Naive thymus-derived CD8-positive, alpha-beta T cell (primary cell): ENCODE results near the gene GXYLT1. TPM values are rescaled to one million over a fixed set of nuclear protein-coding genes. Genes with fewer than 3 reads are reported as not detected.
"Not testable (repeated sequence)": the region's sequence is repeated elsewhere in the genome, so short reads cannot be mapped to it uniquely, and the experiment has no call there.

Experiments
- ATAC-seq, 2 donors: fragments of 150-1000 bp; cut with Tn5 transposase in 1 of 2; sonication (Bioruptor Pico), chemical (Tn5 transposase) in 1 of 2; 1 replicate in 1 of 2; 2 replicates in 1 of 2; pipeline ENCODE4 v1.10.0; 2021; ENCODE audit warnings: mild to moderate bottlenecking in 2 of 2, moderate library complexity in 2 of 2
- POLR2A ChIA-PET: fragments of 350-600 bp; sonication (Branson Sonifier 250); formaldehyde crosslinking; loops from one replicate; lab custom pipeline; 2021; ENCODE audit warnings: antibody characterized with exemption; lab: Charles Lee
- DNase-seq, 10 donors: peaks; one replicate each; pipeline versions ENCODE4 v3.0.0 to v3.0.0-alpha.2; 2020 to 2022
- H3K27ac Mint-ChIP-seq, 10 donors: one replicate each; pipeline ENCODE4 v1.8.0; 2020 to 2022; ENCODE audit warnings: mild to moderate bottlenecking in 10 of 10, mixed read lengths in 10 of 10, moderate library complexity in 4 of 10, inconsistent platforms in 1 of 10
- H3K27me3 Mint-ChIP-seq, 5 donors: one replicate each; pipeline ENCODE4 v1.8.0; 2021 to 2022; ENCODE audit warnings: mixed read lengths in 5 of 5
- H3K36me3 Mint-ChIP-seq, 3 donors: one replicate each; pipeline ENCODE4 v1.8.0; 2020 to 2022; ENCODE audit warnings: mixed read lengths in 3 of 3, mild to moderate bottlenecking in 2 of 3, inconsistent platforms in 1 of 3
- H3K4me1 Mint-ChIP-seq, 4 donors: one replicate each; pipeline ENCODE4 v1.8.0; 2021 to 2022; ENCODE audit warnings: mixed read lengths in 4 of 4
- H3K4me3 Mint-ChIP-seq, 10 donors: one replicate each; pipeline ENCODE4 v1.8.0; 2020 to 2022; ENCODE audit warnings: mild to moderate bottlenecking in 10 of 10, mixed read lengths in 10 of 10, moderate library complexity in 6 of 10, inconsistent platforms in 1 of 10
- H3K9me3 Mint-ChIP-seq, 9 donors: one replicate each; pipeline ENCODE4 v1.8.0; 2020 to 2022; ENCODE audit warnings: mixed read lengths in 9 of 9, mild to moderate bottlenecking in 3 of 9, inconsistent platforms in 1 of 9, moderate library complexity in 1 of 9
- polyA plus RNA-seq, 3 donors: library from polyadenylated mRNA; unstranded; fragments of 300-500 nt; fragmentation: Illumina TruSeq; gene quantifications; one replicate each; pipeline ENCODE4 v1.2.3, GENCODE V29; 2021
- total RNA-seq, 8 experiments: library from RNA in 2 of 8; stranded (reverse) in 2 of 8; gene quantifications; one replicate each; pipeline ENCODE4 v1.2.3 and lab custom pipeline; 2021 to 2026

GXYLT1 gene, protein sequence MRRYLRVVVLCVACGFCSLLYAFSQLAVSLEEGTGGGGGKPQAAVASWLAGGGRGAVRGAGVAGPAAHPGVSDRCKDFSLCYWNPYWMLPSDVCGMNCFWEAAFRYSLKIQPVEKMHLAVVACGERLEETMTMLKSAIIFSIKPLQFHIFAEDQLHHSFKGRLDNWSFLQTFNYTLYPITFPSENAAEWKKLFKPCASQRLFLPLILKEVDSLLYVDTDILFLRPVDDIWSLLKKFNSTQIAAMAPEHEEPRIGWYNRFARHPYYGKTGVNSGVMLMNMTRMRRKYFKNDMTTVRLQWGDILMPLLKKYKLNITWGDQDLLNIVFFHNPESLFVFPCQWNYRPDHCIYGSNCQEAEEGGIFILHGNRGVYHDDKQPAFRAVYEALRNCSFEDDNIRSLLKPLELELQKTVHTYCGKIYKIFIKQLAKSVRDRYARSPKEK
- total RNA-seq, result 10 to 100 TPM in 1 of 2 experiments, 1 to 10 TPM in 1; 9.9 to 10.8 TPM
- 1 to 10 TPM; 1.6 to 2.6 (median 1.9) TPM for polyA plus RNA-seq
- 13.3 to 25.6 (median 14.9) reads per million in 6 experiments for total RNA-seq (lab: John Stamatoyannopoulos, UW)

DNA sequence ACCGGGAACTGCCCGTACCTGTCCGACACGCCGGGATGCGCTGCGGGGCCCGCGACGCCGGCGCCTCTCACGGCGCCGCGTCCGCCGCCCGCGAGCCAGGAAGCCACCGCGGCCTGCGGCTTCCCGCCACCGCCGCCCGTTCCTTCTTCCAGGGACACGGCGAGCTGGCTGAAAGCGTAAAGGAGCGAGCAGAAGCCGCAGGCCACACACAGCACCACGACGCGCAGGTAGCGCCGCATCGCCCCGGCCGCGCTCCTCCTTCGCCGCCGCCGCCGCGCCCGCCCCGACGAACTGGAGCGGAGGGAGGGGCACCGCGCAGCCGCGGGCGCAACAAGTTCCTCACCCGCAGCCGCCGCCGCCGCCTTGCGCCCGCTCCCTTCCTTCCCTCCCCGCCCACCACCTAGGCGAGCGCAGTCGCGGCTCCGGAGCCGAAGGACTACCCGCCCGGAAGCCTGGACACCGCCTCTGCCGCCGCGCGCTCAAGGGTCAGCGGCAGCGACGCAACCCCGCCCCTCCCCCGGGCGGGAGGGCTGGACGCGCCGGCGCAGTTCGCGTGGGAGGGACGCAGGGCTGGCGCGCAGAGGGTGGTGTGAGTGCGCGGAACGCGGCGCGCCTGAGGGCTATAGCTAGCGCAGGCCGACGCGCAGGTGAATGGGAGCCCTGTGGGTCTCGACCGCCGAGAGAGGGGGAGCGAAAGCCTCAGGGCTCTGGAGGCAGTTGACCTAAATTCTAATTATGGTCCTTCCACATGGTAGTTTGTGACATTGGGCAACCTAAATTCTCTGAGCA lies at the start of gene GXYLT1:
TSS of gene GXYLT1 (minus strand) at position 467 of the 789 bp plus-strand sequence. CDS start at position 239, 228 bp downstream.
- peak; percentile 81 to 88 for ATAC-seq
- POLR2A ChIA-PET, result interaction anchor here (0.8 to 1.9 kb wide), 3 partner anchors 47 to 94 kb away, joined by 3 to 9 read pairs (median 3); partner anchors contain the start of gene YAF2
- H3K36me3 Mint-ChIP-seq, result no peaks in the 10 kb centered on the region
- peak; percentile 56 to 84 (median 74) for DNase-seq
- peak within 1 kb of the TSS; percentile 86 to 98 (median 96) for H3K4me3 Mint-ChIP-seq
- H3K27me3 Mint-ChIP-seq, result no peaks in the 10 kb centered on the region
- H3K4me1 Mint-ChIP-seq, result peaks cover 24 to 43% (median 40%) of the 10 kb centered on the region in 4 donors
- H3K27ac Mint-ChIP-seq, result peak within 1 kb of the TSS; percentile 86 to 95 (median 91)
- H3K9me3 Mint-ChIP-seq, result no peaks in the 10 kb centered on the region

DNA sequence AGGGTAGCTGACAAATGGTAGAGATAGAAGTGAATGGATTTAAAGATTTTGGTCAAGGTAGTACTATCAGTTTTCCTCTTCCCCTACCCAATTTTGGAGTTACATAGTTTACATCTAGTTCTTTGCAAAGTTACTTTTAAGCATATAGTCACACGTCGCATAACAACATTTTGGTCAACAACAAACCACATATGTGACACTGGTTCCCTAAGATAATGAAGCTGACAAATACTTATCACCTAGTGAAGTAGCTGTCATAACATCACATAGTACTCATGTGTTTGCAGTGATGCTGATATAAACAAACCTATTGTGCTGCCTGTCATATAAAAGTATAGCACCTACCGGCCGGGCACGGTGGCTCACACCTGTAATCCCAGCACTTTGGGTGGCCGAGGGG lies 48.0 kb upstream of the GXYLT1 start:
- Mint-ChIP-seq H3K27me3 (no peaks in the 10 kb centered on the region), H3K4me3 (no peak overlapping the region), H3K4me1 (peaks cover 7 to 15% (median 11%) of the 10 kb centered on the region in 4 donors), H3K27ac (no peak overlapping the region), H3K9me3 (no peaks in the 10 kb centered on the region), H3K36me3 (peaks cover 0 to 66% (median 12%) of the 10 kb centered on the region in 3 donors)
- no peak for ATAC-seq
- DNase-seq, result no peak
- POLR2A ChIA-PET, result no interaction called here

DNA sequence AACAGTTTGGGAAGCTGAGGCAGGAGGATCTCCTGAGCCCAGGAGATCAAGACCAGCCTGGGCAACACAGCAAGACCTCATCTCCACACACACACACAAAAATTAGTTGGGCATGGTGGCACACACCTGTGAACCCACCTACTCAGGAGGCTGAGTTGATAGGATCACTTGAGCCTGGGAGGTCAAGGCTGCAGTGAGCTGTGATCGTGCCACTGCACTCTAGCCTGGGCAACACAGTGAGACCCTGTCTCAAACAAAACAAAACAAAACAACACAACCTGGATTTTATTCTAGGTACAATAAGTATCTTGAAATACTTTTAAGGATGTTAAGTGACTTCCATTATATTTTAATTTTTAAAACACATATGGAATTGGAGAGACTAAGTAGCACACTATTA lies 47.6 kb upstream of the GXYLT1 start:
- DNase-seq (no peak), ATAC-seq (no peak)
- Mint-ChIP-seq H3K4me3 (no peak overlapping the region), H3K36me3 (peaks cover 0 to 62% (median 9%) of the 10 kb centered on the region in 3 donors), H3K27ac (peak overlapping the region in 1 of 10 donors; percentile 60), H3K27me3 (no peaks in the 10 kb centered on the region), H3K4me1 (peaks cover 7 to 15% (median 11%) of the 10 kb centered on the region in 4 donors), H3K9me3 (no peaks in the 10 kb centered on the region)
- POLR2A ChIA-PET, result no interaction called here

DNA sequence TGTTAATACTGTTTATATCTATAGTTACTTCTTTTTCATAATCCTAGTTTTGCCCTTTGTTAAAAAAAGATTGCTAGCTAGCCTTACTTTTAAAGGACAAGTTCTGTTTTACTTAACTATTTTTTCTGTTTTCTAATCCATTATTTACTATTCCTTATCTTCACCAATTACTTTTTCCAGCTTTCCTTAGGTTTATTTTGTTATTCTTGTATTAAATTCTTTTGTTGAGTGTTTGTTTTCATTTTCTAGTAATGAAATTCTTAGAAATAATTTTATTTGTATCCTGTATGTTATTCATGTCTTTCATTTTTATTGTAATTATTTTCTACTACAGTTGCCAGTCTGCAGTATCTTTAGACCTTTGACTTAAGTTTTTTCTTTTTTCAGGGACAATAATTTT lies 45.7 kb upstream of the GXYLT1 start:
- Mint-ChIP-seq H3K4me3 (no peak overlapping the region), H3K36me3 (peaks cover 0 to 51% (median 4%) of the 10 kb centered on the region in 3 donors), H3K4me1 (peaks cover 7 to 17% (median 9%) of the 10 kb centered on the region in 4 donors), H3K27ac (no peak overlapping the region), H3K27me3 (no peaks in the 10 kb centered on the region), H3K9me3 (no peaks in the 10 kb centered on the region)
- POLR2A ChIA-PET, result no interaction called here
- no peak for ATAC-seq
- no peak for DNase-seq

DNA sequence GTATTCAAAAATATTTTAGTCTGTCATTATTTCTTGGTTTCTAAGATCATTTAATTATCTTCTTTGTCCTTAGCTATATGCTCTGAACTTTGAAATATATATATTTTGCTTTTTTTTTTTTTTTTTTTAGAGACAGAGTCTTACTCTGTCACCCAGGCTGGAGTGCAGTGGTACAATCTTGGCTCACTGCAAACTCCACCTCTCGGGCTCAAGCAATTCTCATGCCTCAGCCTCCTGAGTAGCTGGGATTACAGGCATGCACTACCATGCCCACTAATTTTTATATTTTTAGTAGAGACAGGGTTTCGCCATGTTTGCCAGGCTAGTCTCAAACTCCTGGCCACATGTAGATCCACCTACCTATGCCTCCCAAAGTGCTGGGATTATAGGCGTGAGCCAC lies 43.6 kb upstream of the GXYLT1 start:
- POLR2A ChIA-PET, H3K27ac Mint-ChIP-seq: not testable (repeated sequence)

DNA sequence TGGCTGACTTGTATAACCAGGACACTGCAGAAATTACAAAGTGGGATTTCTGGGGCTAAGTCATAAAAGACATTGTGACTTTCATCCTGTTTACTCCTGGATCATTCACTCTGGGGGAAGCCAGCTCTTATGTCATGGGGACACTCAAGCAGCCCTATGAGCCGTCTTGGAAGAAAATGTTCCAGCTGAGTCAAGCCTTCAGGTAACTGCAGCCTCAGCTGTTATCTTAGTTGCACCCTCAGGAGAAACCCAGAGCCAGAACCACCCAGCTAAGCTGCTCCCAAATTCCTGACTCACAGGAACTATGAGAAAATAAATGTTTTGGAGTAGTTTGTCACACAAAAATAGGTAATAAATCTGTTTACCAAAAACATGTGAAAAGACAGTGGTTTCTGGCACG lies 43.1 kb upstream of the GXYLT1 start:
- no peak for ATAC-seq
- POLR2A ChIA-PET, result no interaction called here
- H3K27ac Mint-ChIP-seq, result no peak overlapping the region
- peaks cover 17 to 26% (median 21%) of the 10 kb centered on the region in 4 donors for H3K4me1 Mint-ChIP-seq
- no peaks in the 10 kb centered on the region for H3K9me3 Mint-ChIP-seq
- peaks cover 4 to 46% (median 7%) of the 10 kb centered on the region in 3 donors for H3K36me3 Mint-ChIP-seq
- H3K4me3 Mint-ChIP-seq, result no peak overlapping the region
- no peak for DNase-seq
- no peaks in the 10 kb centered on the region for H3K27me3 Mint-ChIP-seq

More for the DNA sequence above, 43.6 kb upstream of the GXYLT1 start:
- H3K4me3 Mint-ChIP-seq, ATAC-seq, H3K9me3 Mint-ChIP-seq, DNase-seq, H3K27me3 Mint-ChIP-seq: not testable (repeated sequence)
- Mint-ChIP-seq H3K4me1 (peaks cover 13 to 23% (median 17%) of the 10 kb centered on the region in 4 donors), H3K36me3 (peaks cover 4 to 49% (median 7%) of the 10 kb centered on the region in 3 donors)

DNA sequence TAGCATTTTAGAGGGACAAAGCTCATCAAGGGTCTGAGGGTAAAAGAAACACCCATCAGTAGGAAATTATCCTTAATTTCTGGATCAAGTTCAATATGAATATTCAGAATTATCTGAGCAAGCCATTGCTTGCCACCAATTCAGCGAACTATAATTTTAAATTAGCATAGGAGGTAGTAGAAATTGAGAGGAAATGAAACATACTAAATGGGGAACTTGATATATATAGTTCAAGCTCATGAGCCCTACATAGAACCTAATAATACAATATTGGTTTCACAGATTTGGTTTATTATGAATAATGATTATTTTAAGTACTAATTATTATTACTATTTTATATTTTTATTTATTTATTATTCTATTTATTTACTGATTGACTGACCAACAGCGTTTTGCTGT lies 42.1 kb upstream of the GXYLT1 start:
- Mint-ChIP-seq H3K9me3 (no peaks in the 10 kb centered on the region), H3K36me3 (peaks cover 4 to 44% (median 6%) of the 10 kb centered on the region in 3 donors), H3K4me3 (no peak overlapping the region), H3K27me3 (no peaks in the 10 kb centered on the region), H3K27ac (no peak overlapping the region), H3K4me1 (peaks cover 18 to 26% (median 22%) of the 10 kb centered on the region in 4 donors)
- no peak for DNase-seq
- ATAC-seq, result no peak
- POLR2A ChIA-PET, result no interaction called here

DNA sequence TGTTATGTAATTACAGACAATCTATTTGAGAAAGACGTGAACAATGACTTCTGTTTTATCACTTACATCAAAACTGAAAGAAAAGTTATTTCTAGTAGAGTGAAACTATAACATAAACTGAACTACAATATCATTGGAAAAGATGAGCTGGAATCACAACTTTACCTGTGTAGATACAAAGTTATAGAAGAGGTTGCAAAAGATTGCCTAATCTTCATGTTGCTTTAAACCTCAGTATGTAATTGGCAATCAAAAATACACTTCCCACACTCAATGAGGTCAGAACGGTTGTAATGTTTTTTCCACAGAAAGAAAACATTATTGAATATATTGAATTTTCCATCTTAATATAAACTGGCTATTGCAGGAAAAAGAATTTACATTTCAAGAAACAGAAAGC lies 37.7 kb upstream of the GXYLT1 start:
- Mint-ChIP-seq H3K4me3 (no peak overlapping the region), H3K36me3 (peaks cover 6 to 44% (median 6%) of the 10 kb centered on the region in 3 donors), H3K27ac (peak overlapping the region in 1 of 10 donors; percentile 64), H3K9me3 (peaks cover 0 to 3% (median 0%) of the 10 kb centered on the region in 9 donors), H3K27me3 (no peaks in the 10 kb centered on the region), H3K4me1 (peaks cover 18 to 25% (median 21%) of the 10 kb centered on the region in 4 donors)
- no peak for DNase-seq
- POLR2A ChIA-PET, result no interaction called here
- no peak for ATAC-seq

DNA sequence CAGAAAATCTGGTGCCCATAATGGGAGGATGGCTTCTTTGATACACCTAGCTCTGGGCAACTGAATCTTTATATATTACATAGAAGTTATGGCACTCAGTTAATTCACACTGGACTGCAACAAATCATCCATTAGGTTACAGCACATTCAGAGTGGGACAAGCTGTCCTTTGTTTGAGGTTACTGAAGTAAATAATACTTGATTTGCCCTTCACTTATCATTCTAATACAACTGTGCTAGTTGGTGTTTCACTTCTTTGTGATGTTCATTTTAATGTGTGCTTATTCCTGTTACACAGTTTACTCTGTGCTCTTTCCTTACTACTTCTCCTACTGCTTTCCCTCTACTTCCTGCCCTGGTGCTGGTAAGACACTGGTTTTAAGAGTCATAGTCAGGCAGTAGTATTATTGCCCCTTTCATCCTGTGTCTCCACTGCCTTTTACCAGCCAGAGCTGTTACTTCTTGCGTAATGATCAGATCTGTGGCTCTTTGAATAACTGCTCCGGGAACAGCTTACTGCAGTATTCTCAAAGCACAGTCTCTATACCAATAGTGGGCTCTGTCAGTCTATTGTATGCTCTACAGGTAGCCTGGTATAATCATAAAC lies 36.4 kb upstream of the GXYLT1 start:
- POLR2A ChIA-PET, result no interaction called here
- H3K27ac Mint-ChIP-seq, result no peak overlapping the region
- ATAC-seq, result no peak
- H3K27me3 Mint-ChIP-seq, result no peaks in the 10 kb centered on the region
- H3K9me3 Mint-ChIP-seq, result peaks cover 0 to 16% (median 2%) of the 10 kb centered on the region in 9 donors
- no peak for DNase-seq
- peaks cover 17 to 49% (median 17%) of the 10 kb centered on the region in 3 donors for H3K36me3 Mint-ChIP-seq
- H3K4me1 Mint-ChIP-seq, result peaks cover 16 to 30% (median 27%) of the 10 kb centered on the region in 4 donors
- no peak overlapping the region for H3K4me3 Mint-ChIP-seq

DNA sequence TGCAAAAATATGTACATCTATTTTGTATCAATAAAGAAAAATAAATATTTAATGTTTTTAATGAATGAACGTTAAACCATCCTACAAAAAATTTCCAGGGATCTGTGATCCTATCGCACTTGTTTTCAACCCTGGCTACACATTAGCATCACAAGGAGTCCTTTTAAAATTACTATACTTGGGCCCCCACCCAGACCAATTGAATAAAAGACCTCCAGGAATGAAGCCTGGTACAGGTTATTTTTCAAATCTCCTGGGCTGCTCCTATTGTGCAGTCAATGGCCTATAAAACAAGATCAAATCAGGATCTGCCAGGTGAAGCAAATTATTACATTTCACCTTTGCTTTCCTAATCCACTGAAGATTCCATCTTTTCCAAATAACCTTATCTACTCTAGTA lies 33.4 kb upstream of the GXYLT1 start:
- no peak overlapping the region for H3K4me3 Mint-ChIP-seq
- DNase-seq, result no peak
- H3K36me3 Mint-ChIP-seq, result peaks cover 13 to 43% (median 26%) of the 10 kb centered on the region in 3 donors
- ATAC-seq, result no peak
- H3K27ac Mint-ChIP-seq, result no peak overlapping the region
- H3K9me3 Mint-ChIP-seq, result peaks cover 0 to 19% (median 3%) of the 10 kb centered on the region in 9 donors
- POLR2A ChIA-PET, result no interaction called here
- no peaks in the 10 kb centered on the region for H3K27me3 Mint-ChIP-seq
- peaks cover 25 to 32% (median 28%) of the 10 kb centered on the region in 4 donors for H3K4me1 Mint-ChIP-seq

DNA sequence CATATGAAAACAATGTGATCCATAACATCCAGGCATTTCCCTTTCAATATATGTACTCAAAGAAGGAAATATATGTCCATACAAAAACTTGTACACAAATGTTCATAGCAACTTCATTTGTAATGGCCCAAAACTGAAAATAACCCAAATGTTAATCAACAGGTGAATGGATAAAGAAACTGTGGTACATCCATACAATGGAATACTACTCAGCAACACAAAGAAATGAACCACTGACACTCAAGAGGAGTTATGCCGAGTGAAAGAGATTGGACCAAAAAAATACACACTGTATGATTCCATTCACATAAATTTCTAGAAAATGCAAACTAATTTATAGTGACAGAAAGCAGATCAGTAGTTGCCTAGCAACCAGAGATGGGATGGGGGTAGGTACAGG lies 30.3 kb upstream of the GXYLT1 start:
- H3K4me3 Mint-ChIP-seq, result no peak overlapping the region

DNA sequence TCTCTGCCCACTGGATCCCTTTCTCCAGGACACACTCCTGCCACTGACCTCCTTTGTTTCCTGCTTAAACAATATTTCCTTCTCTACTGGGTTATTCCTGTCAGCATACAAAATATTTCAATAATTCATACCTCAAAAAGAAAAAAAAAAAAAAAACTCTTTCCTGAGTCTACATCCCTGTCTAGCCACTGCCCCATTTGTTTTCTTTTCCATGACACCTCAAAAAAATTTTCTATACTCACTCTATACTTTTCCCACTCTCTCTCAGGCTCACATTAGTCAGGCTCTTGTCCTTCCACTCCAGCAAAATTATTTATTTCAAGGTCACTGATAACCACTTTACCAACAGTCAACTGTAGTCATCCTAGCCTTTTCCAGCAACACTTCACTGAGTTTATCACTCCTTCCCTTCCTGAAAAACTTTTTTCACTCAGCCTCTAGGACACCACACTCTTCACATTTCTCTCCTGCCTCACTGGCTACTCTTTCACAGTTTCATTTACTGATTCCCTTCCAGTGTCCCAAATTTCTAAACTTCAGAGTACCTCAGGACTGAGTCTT lies 29.4 kb upstream of the GXYLT1 start:
- DNase-seq (no peak), ATAC-seq (no peak)
- peaks cover 13 to 52% (median 29%) of the 10 kb centered on the region in 3 donors for H3K36me3 Mint-ChIP-seq
- H3K4me1 Mint-ChIP-seq, result peaks cover 23 to 34% (median 29%) of the 10 kb centered on the region in 4 donors
- peaks cover 0 to 19% (median 3%) of the 10 kb centered on the region in 9 donors for H3K9me3 Mint-ChIP-seq
- H3K4me3 Mint-ChIP-seq, result no peak overlapping the region
- H3K27me3 Mint-ChIP-seq, result no peaks in the 10 kb centered on the region
- POLR2A ChIA-PET, result no interaction called here
- H3K27ac Mint-ChIP-seq, result peak overlapping the region in 4 of 10 donors; percentile 12 to 76 (median 27)

More for the DNA sequence above, 30.3 kb upstream of the GXYLT1 start:
- Mint-ChIP-seq H3K27ac (no peak overlapping the region), H3K36me3 (peaks cover 13 to 51% (median 29%) of the 10 kb centered on the region in 3 donors), H3K4me1 (peaks cover 22 to 31% (median 25%) of the 10 kb centered on the region in 4 donors), H3K27me3 (no peaks in the 10 kb centered on the region), H3K9me3 (peaks cover 0 to 19% (median 3%) of the 10 kb centered on the region in 9 donors)
- POLR2A ChIA-PET, result no interaction called here
- ATAC-seq (no peak), DNase-seq (no peak)
